ENCODE results near the gene CXXC5.

CXXC5 gene

DNA sequence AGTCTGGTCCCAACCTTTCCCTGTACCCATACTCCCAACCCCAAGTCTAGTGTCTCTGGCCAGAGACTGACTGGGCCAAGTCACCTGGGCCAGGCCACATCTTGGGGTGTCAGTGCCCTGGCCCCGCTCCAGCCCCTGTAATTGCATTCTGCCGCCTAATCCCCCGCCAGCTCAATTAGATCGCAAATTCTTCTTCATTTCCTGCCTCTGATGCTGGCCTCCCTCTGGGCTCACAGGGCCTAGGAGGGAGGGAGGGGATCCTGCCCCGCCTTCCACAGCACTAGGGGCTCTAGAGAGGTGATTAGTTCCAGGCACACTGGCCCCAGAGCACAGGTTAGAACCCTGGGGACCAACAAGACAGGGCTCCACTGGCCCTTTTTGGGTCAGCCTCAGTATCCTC, 5.5 kb downstream of the CXXC5 start:
- H2AFZ ChIP-seq (ENCODE audit: low read depth): no peak overlapping the region
- no peaks in the 10 kb centered on the region for H3K36me3 ChIP-seq (ENCODE audit: insufficient read depth)
- no peaks in the 10 kb centered on the region for H3K27me3 ChIP-seq (ENCODE audit: insufficient read depth, low read depth)
- peaks cover 97% of the 10 kb centered on the region for H3K79me2 ChIP-seq (ENCODE audit: insufficient read depth, low read depth)
- H3K9ac ChIP-seq: no peak overlapping the region; the same call in 1 of the 2 replicates
- peaks cover 63% of the 10 kb centered on the region for H3K4me1 ChIP-seq (ENCODE audit: low read depth, poor library complexity, severe bottlenecking)
- H4K20me1 ChIP-seq (ENCODE audit: insufficient read depth): peaks cover 49% of the 10 kb centered on the region; the same call in 1 of the 2 replicates
- no peak overlapping the region for H3K4me3 ChIP-seq (IDR thresholded peaks at IDR 0.05; ENCODE audit: insufficient read depth, low read depth, low read length)
- H3K27ac ChIP-seq: no peak overlapping the region
- TF ChIP-seq CTCF (conservative IDR thresholded peaks at IDR 0.05; ENCODE audit: low read depth, low read length): no peak
- H3K4me2 ChIP-seq: peak overlapping the region; percentile 88; the same call in 1 of the 2 replicates

DNA sequence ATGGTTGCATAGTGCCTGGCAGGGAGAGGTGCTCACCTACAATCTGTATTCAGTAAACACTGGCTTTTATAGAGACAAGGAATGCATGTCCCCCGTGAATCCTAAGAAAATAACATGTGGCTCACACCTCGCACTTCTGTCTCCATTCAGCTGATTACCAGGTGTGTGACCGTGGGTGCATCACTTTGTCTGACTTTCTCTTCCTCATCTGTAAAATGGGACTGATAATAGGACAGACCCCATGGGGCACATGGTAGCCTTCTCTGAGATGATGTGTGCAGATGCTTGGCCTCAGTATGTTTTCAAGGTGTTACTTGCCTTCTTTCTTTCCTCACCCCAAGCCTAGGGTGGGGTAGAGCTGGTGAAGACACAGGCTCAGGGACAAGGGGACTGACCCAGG, 6.3 kb downstream of the CXXC5 start:
- Histone ChIP-seq H3K9ac (no peak overlapping the region), H3K79me2 (ENCODE audit: insufficient read depth, low read depth) (peaks cover 97% of the 10 kb centered on the region), H4K20me1 (ENCODE audit: insufficient read depth) (peaks cover 49% of the 10 kb centered on the region; the same call in 1 of the 2 replicates), H3K36me3 (ENCODE audit: insufficient read depth) (no peaks in the 10 kb centered on the region), H3K4me1 (ENCODE audit: low read depth, poor library complexity, severe bottlenecking) (peaks cover 65% of the 10 kb centered on the region), H3K27me3 (ENCODE audit: insufficient read depth, low read depth) (no peaks in the 10 kb centered on the region), H3K27ac (no peak overlapping the region), H2AFZ (ENCODE audit: low read depth) (no peak overlapping the region), H3K4me2 (no peak overlapping the region), H3K4me3 (IDR thresholded peaks at IDR 0.05; ENCODE audit: insufficient read depth, low read depth, low read length) (no peak overlapping the region)
- no peak for TF ChIP-seq CTCF (conservative IDR thresholded peaks at IDR 0.05; ENCODE audit: low read depth, low read length)

- Histone ChIP-seq H3K36me3 (ENCODE audit: insufficient read depth) (no peaks in the 10 kb centered on the region), H2AFZ (ENCODE audit: low read depth) (no peak overlapping the region), H3K79me2 (ENCODE audit: insufficient read depth, low read depth) (peaks cover 97% of the 10 kb centered on the region), H3K27ac (no peak overlapping the region), H3K27me3 (ENCODE audit: insufficient read depth, low read depth) (no peaks in the 10 kb centered on the region), H4K20me1 (ENCODE audit: insufficient read depth) (peaks cover 49% of the 10 kb centered on the region; the same call in 1 of the 2 replicates), H3K4me2 (no peak overlapping the region), H3K4me1 (ENCODE audit: low read depth, poor library complexity, severe bottlenecking) (peaks cover 65% of the 10 kb centered on the region), H3K4me3 (IDR thresholded peaks at IDR 0.05; ENCODE audit: insufficient read depth, low read depth, low read length) (no peak overlapping the region), H3K9ac (no peak overlapping the region)
- TF ChIP-seq CTCF (conservative IDR thresholded peaks at IDR 0.05; ENCODE audit: low read depth, low read length): no peak
These were observed 6.8 kb downstream of the CXXC5 start for GRCh38 chr5:139654871-139655491.

DNA sequence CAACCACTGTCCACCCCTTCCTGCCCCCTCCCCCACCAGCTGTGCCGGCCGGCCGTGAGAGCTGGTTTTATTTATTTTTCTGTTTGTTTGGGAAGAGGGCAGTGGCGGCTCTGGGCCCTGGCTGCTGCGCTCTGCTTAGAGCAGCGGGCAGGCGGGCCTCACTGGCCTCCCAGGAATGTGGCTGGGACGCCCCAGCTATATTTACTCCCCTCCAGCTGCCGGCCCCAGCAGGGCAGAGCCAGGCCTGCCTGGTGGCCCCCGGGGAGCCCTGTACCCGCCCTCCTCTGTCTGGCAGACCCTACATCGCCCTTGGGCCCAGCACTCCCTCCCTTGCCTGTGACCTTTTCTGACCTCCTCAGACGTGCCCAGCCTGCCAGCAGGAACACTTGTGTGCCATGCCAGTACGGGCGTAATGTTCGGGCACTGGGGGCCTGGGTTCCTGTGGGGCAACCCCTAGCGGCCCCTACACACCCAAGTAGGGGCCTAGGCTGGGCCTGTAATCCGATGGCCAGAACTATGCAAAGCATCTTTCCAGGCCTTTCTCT, 7.7 kb downstream of the CXXC5 start:
- H3K79me2 ChIP-seq (ENCODE audit: insufficient read depth, low read depth): peaks cover 95% of the 10 kb centered on the region
- H3K27me3 ChIP-seq (ENCODE audit: insufficient read depth, low read depth): no peaks in the 10 kb centered on the region
- no peak overlapping the region for H3K9ac ChIP-seq
- H3K4me2 ChIP-seq: no peak overlapping the region; the same call in 1 of the 2 replicates
- H3K4me3 ChIP-seq (IDR thresholded peaks at IDR 0.05; ENCODE audit: insufficient read depth, low read depth, low read length): no peak overlapping the region
- H2AFZ ChIP-seq (ENCODE audit: low read depth): no peak overlapping the region
- H3K27ac ChIP-seq: no peak overlapping the region
- no peaks in the 10 kb centered on the region for H3K36me3 ChIP-seq (ENCODE audit: insufficient read depth)
- no peak for TF ChIP-seq CTCF (conservative IDR thresholded peaks at IDR 0.05; ENCODE audit: low read depth, low read length)
- peaks cover 63% of the 10 kb centered on the region for H3K4me1 ChIP-seq (ENCODE audit: low read depth, poor library complexity, severe bottlenecking)
- H4K20me1 ChIP-seq (ENCODE audit: insufficient read depth): peaks cover 53% of the 10 kb centered on the region; the same call in 1 of the 2 replicates

All from KMS-11 (cell line).